ENCODE data around the gene AGAP1. TPM values are rescaled to one million over a fixed set of nuclear protein-coding genes. Genes with fewer than 3 reads are reported as not detected.

Gene AGAP1
- total RNA-seq, 2 experiments from 2014 or later: not detected

DNA sequence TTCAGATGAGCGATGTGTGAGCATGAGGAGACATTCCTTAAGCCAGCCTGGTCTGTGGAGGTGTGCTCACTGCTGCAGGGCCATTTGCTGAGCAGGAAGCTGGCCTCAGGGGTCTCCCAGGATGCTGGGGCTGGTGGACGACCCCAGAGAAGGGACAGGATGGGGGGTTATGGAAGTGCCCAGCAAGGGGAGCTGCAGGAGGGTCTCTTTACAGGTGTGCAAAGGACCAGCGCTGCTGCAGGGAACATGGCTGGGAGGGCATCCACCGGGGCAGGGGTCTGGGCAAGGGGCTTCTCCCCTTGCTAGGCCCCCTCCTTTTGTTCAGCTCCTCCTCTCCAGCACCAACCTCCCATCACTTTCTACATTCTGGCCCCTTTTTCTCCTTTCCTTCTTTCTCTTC is 489.2 kb downstream of the AGAP1 start:
- BruUV-seq (replicated peaks): no TSS peak

DNA sequence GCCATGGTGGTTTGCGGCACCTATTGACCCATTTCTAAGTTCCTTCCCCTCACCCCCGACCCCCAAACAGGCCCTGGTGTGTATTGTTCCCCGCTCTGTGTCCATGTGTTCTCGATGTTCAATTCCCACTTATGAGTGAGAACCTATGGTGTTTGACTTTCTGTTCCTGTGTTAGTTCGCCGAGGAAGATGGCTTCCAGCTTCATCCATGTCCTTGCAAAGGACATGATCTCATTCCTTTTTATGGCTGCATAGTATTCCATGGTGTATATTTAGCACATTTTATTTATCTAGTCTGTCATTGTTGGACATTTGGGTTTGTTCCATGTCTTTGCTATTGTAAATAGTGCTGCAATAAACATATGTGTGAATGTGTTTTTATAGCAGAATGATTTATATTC is 490.7 kb downstream of the AGAP1 start:
- no peak overlapping the region for H3K27ac ChIP-seq (ENCODE audit: low read depth, low read length, poor library complexity, severe bottlenecking)
- ChIA-PET POLR2A (no interaction called here), CTCF (ENCODE audit: unreplicated experiment) (no interaction called here)
- H3K36me3 ChIP-seq (ENCODE audit: insufficient read depth, low read length): no peaks in the 10 kb centered on the region
- no peak for DNase-seq (ENCODE audit: low spot score)
- H3K4me3 ChIP-seq (ENCODE audit: low read depth, low read length, poor library complexity, severe bottlenecking): no peak overlapping the region
- no peaks in the 10 kb centered on the region for H3K9me2 ChIP-seq (ENCODE audit: insufficient read depth, low read length)
- no peaks in the 10 kb centered on the region for H4K20me1 ChIP-seq (ENCODE audit: insufficient read depth, low read length)
- no peaks in the 10 kb centered on the region for H3K9me3 ChIP-seq (ENCODE audit: low read length)
- no peaks in the 10 kb centered on the region for H3K79me2 ChIP-seq (ENCODE audit: insufficient read depth, low read depth, low read length)
- BruUV-seq (replicated peaks): no TSS peak
- H2AFZ ChIP-seq (ENCODE audit: low read length): no peak overlapping the region
- TF ChIP-seq EZH2phosphoT487 (IDR thresholded peaks at IDR 0.05; ENCODE audit: borderline replicate concordance, low read depth, low read length): no peak
- TF ChIP-seq, protein P1, sequence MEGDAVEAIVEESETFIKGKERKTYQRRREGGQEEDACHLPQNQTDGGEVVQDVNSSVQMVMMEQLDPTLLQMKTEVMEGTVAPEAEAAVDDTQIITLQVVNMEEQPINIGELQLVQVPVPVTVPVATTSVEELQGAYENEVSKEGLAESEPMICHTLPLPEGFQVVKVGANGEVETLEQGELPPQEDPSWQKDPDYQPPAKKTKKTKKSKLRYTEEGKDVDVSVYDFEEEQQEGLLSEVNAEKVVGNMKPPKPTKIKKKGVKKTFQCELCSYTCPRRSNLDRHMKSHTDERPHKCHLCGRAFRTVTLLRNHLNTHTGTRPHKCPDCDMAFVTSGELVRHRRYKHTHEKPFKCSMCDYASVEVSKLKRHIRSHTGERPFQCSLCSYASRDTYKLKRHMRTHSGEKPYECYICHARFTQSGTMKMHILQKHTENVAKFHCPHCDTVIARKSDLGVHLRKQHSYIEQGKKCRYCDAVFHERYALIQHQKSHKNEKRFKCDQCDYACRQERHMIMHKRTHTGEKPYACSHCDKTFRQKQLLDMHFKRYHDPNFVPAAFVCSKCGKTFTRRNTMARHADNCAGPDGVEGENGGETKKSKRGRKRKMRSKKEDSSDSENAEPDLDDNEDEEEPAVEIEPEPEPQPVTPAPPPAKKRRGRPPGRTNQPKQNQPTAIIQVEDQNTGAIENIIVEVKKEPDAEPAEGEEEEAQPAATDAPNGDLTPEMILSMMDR (conservative IDR thresholded peaks at IDR 0.05; ENCODE audit: low read length): no peak
- H3K4me2 ChIP-seq (ENCODE audit: low read length): no peak overlapping the region
- intact Hi-C loops (cut with micrococcal nuclease; ENCODE audit: unreplicated experiment): no loop called here
- H3K4me1 ChIP-seq (ENCODE audit: insufficient read depth, low read length, poor library complexity, severe bottlenecking): no peaks in the 10 kb centered on the region

More for the DNA sequence above, 489.2 kb downstream of the AGAP1 start:
- Histone ChIP-seq H3K4me1 (ENCODE audit: insufficient read depth, low read length, poor library complexity, severe bottlenecking) (no peaks in the 10 kb centered on the region), H3K4me3 (ENCODE audit: low read depth, low read length, poor library complexity, severe bottlenecking) (no peak overlapping the region), H4K20me1 (ENCODE audit: insufficient read depth, low read length) (no peaks in the 10 kb centered on the region), H3K4me2 (ENCODE audit: low read length) (no peak overlapping the region), H3K36me3 (ENCODE audit: insufficient read depth, low read length) (no peaks in the 10 kb centered on the region), H3K9me2 (ENCODE audit: insufficient read depth, low read length) (no peaks in the 10 kb centered on the region), H2AFZ (ENCODE audit: low read length) (no peak overlapping the region), H3K27ac (ENCODE audit: low read depth, low read length, poor library complexity, severe bottlenecking) (no peak overlapping the region), H3K9me3 (ENCODE audit: low read length) (no peaks in the 10 kb centered on the region), H3K79me2 (ENCODE audit: insufficient read depth, low read depth, low read length) (no peaks in the 10 kb centered on the region)
- POLR2A ChIA-PET: no interaction called here
- intact Hi-C loops (cut with micrococcal nuclease; ENCODE audit: unreplicated experiment): no loop called here
- CTCF ChIA-PET (ENCODE audit: unreplicated experiment): no interaction called here
- no peak for TF ChIP-seq EZH2phosphoT487 (IDR thresholded peaks at IDR 0.05; ENCODE audit: borderline replicate concordance, low read depth, low read length)
- TF ChIP-seq, protein P1 (conservative IDR thresholded peaks at IDR 0.05; ENCODE audit: low read length): no peak
- DNase-seq (ENCODE audit: low spot score): no peak

DNA sequence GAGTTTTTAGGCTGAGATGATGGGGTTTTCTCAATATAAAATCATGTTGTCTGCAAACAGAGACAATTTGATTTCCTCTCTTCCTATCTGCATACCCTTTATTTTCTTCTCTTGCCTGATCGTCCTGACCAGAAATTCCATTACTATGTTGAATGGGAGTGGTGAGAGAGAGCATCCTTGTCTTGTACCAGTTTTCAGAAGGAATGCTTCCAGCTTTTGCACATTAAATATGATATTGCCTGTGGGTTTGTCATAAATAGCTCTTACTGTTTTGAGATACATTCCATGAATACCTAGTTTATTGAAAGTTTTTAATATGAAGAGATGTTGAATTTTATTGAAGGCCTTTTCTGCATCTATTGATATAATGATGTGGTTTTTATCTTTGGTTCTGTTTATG is 492.5 kb downstream of the AGAP1 start:
- intact Hi-C loops (cut with micrococcal nuclease; ENCODE audit: unreplicated experiment): no loop called here
- Histone ChIP-seq H3K9me2 (ENCODE audit: insufficient read depth, low read length) (no peaks in the 10 kb centered on the region), H3K4me3 (ENCODE audit: low read depth, low read length, poor library complexity, severe bottlenecking) (no peak overlapping the region), H2AFZ (ENCODE audit: low read length) (no peak overlapping the region), H3K4me1 (ENCODE audit: insufficient read depth, low read length, poor library complexity, severe bottlenecking) (no peaks in the 10 kb centered on the region), H3K4me2 (ENCODE audit: low read length) (no peak overlapping the region), H3K27ac (ENCODE audit: low read depth, low read length, poor library complexity, severe bottlenecking) (no peak overlapping the region), H4K20me1 (ENCODE audit: insufficient read depth, low read length) (no peaks in the 10 kb centered on the region), H3K79me2 (ENCODE audit: insufficient read depth, low read depth, low read length) (no peaks in the 10 kb centered on the region), H3K36me3 (ENCODE audit: insufficient read depth, low read length) (no peaks in the 10 kb centered on the region), H3K9me3 (ENCODE audit: low read length) (no peaks in the 10 kb centered on the region)
- ChIA-PET CTCF (ENCODE audit: unreplicated experiment) (no interaction called here), POLR2A (no interaction called here)
- no peak for DNase-seq (ENCODE audit: low spot score)
- TF ChIP-seq, protein P1 (conservative IDR thresholded peaks at IDR 0.05; ENCODE audit: low read length): no peak
- TF ChIP-seq EZH2phosphoT487 (IDR thresholded peaks at IDR 0.05; ENCODE audit: borderline replicate concordance, low read depth, low read length): no peak
- no TSS peak for BruUV-seq (replicated peaks)

Data from OCI-LY7 (cell line).